HepG2 (cell line): ENCODE results near the gene TMEM74B. TPM values are rescaled to one million over a fixed set of nuclear protein-coding genes. Genes with fewer than 3 reads are reported as not detected.
A peak's percentile ranks its signal among the peaks of the same experiment; 100 is the strongest.

Source experiments
- CTCF ChIP-seq: sonication (generic); formaldehyde crosslinking; IDR thresholded peaks from 2 replicates; pipeline ENCODE4 v1.5.0; 2020; ENCODE audit warnings: mild to moderate bottlenecking, missing genetic modification reagents, moderate library complexity
- ELF4 ChIP-seq: sonication (generic); formaldehyde crosslinking; IDR thresholded peaks from 2 replicates; pipeline ENCODE4 v1.5.0; 2020; ENCODE audit warnings: missing genetic modification reagents, mild to moderate bottlenecking, moderate library complexity, borderline replicate concordance
- GLI4 ChIP-seq: sonication (generic); formaldehyde crosslinking; IDR thresholded peaks from 2 replicates; pipeline ENCODE4 v1.5.1; 2020; ENCODE audit warnings: missing genetic modification reagents, mild to moderate bottlenecking, moderate library complexity, borderline replicate concordance
- HOXA3 ChIP-seq: sonication (generic); formaldehyde crosslinking; IDR thresholded peaks from 2 replicates; pipeline ENCODE4 v1.5.0; 2020; ENCODE audit warnings: missing genetic modification reagents
- KDM2A ChIP-seq: sonication (generic); formaldehyde crosslinking; IDR thresholded peaks from 2 replicates; pipeline ENCODE4 v1.4.0; 2020; ENCODE audit warnings: low read depth, missing genetic modification reagents, borderline replicate concordance
- MEF2D ChIP-seq: sonication (generic); formaldehyde crosslinking; IDR thresholded peaks from 2 replicates; pipeline ENCODE4 v1.5.1; 2020; ENCODE audit warnings: mild to moderate bottlenecking, missing genetic modification reagents
- MTF2 ChIP-seq: sonication (generic); formaldehyde crosslinking; IDR thresholded peaks from 2 replicates; pipeline ENCODE4 v1.5.0; 2020; ENCODE audit warnings: missing genetic modification reagents, borderline replicate concordance
- MXD4 ChIP-seq: IDR thresholded peaks from 2 replicates; pipeline ENCODE4 v1.6.1; 2016; ENCODE audit warnings: mild to moderate bottlenecking, missing biosample characterization, missing genetic modification reagents
- SP140L ChIP-seq: sonication (generic); formaldehyde crosslinking; IDR thresholded peaks from 2 replicates; pipeline ENCODE4 v1.4.0; 2020; ENCODE audit warnings: missing genetic modification reagents, borderline replicate concordance
- TAF15 ChIP-seq: fragments of 200-400 bp; formaldehyde crosslinking; IDR thresholded peaks from one replicate; pipeline ENCODE4 v1.6.1; 2018; ENCODE audit warnings: mild to moderate bottlenecking, low read depth, low read length; ENCODE audit not compliant: poor library complexity, severe bottlenecking
- UBTF ChIP-seq: sonication (generic); formaldehyde crosslinking; IDR thresholded peaks from 2 replicates; pipeline ENCODE4 v1.4.0; 2020; ENCODE audit warnings: mild to moderate bottlenecking, missing genetic modification reagents
- ZBTB1 ChIP-seq: sonication (generic); formaldehyde crosslinking; IDR thresholded peaks from 2 replicates; pipeline ENCODE4 v1.4.0; 2020; ENCODE audit warnings: missing genetic modification reagents, borderline replicate concordance
- ZKSCAN1 ChIP-seq: fragments of 150-350 bp; IDR thresholded peaks from 2 replicates; pipeline ENCODE4 v1.6.1; 2014; ENCODE audit warnings: low read length
- ZNF253 ChIP-seq: sonication (generic); formaldehyde crosslinking; IDR thresholded peaks from 2 replicates; pipeline ENCODE4 v1.8.0; 2022; ENCODE audit warnings: mild to moderate bottlenecking, missing genetic modification reagents, borderline replicate concordance
- ZNF264 ChIP-seq: sonication (generic); formaldehyde crosslinking; IDR thresholded peaks from 2 replicates; pipeline ENCODE4 v1.4.0; 2020; ENCODE audit warnings: missing genetic modification reagents
- ZNF276 ChIP-seq: sonication (generic); formaldehyde crosslinking; IDR thresholded peaks from 2 replicates; pipeline ENCODE4 v1.4.0; 2020; ENCODE audit warnings: mild to moderate bottlenecking, low read depth, missing genetic modification reagents
- ZNF281 ChIP-seq: sonication (generic); formaldehyde crosslinking; IDR thresholded peaks from 2 replicates; pipeline ENCODE4 v1.4.0; 2020; ENCODE audit warnings: missing genetic modification reagents, borderline replicate concordance
- polyA plus RNA-seq, 8 experiments: library from polyadenylated mRNA; depleted of rRNA in 3 of 8; stranded (reverse) in 7 of 8; unstranded in 1 of 8; fragments of >200 nt; fragmentation: Illumina TruSeq in 4 of 8; extraction: Trizol in 4 of 8; gene quantifications; 2 replicates each; pipeline versions ENCODE4 v1.2.1 to v1.2.3, GENCODE V29; 2011 to 2016; ENCODE audit warnings: low read depth in 4 of 8, missing spikeins in 1 of 8, mixed read lengths in 1 of 8; ENCODE audit not compliant: insufficient read depth in 1 of 8
- total RNA-seq, 5 experiments: library from RNA; depleted of rRNA; stranded (reverse); fragments of >200 nt; fragmentation: Illumina TruSeq; extraction: Trizol; gene quantifications; 2 replicates each; pipeline ENCODE4 v1.2.3, GENCODE V29; 2016; ENCODE audit warnings: low read depth in 1 of 5

Gene TMEM74B
- total and polyA plus RNA-seq, 2 of the 13 experiments (the other 11 are each of a cell fraction or from before 2014, with no cell fraction given), result 4.7 to 18.4 TPM

GRCh38 chr20:1212607-1213396, 28.0 kb upstream of the TMEM74B start (continued):
- TF ChIP-seq ZNF281 (CRISPR knock-in tag), result no peak
- peak; percentile 94 for TF ChIP-seq KDM2A (CRISPR knock-in tag)
- no peak for TF ChIP-seq ELF4 (CRISPR knock-in tag)
- peak; percentile 64 for TF ChIP-seq HOXA3 (CRISPR knock-in tag)
- TF ChIP-seq ZNF253 (CRISPR knock-in tag), result no peak
- TF ChIP-seq MXD4 (CRISPR knock-in tag), result peak; percentile 70; the same call in 1 of the 2 replicates
- peak; percentile 80; the same call in 1 of the 2 replicates for TF ChIP-seq MTF2 (CRISPR knock-in tag)
- peak; percentile 48; the same call in 1 of the 2 replicates for TF ChIP-seq MEF2D (CRISPR knock-in tag)
- TF ChIP-seq TAF15, result no peak
- peak; percentile 99 for TF ChIP-seq CTCF (CRISPR knock-in tag)
- TF ChIP-seq ZBTB1, result 0 out of 2 replicates have a peak, but pooled peaks have one; percentile 55
- 0 out of 2 replicates have a peak, but pooled peaks have one; percentile 19 for TF ChIP-seq ZNF264 (CRISPR knock-in tag)
- no peak for TF ChIP-seq ZNF276 (CRISPR knock-in tag)
- 0 out of 2 replicates have a peak, but pooled peaks have one; percentile 40 for TF ChIP-seq GLI4
- peak; percentile 36; the same call in 1 of the 2 replicates for TF ChIP-seq UBTF (CRISPR knock-in tag)
- TF ChIP-seq ZKSCAN1, result peak; percentile 32; the same call in 1 of the 2 replicates
- TF ChIP-seq SP140L (CRISPR knock-in tag), result peak; percentile 71; the same call in 1 of the 2 replicates
